WTC11 (cell line): ENCODE results near the gene P3H2. TPM values are rescaled to one million over a fixed set of nuclear protein-coding genes. Genes with fewer than 3 reads are reported as not detected.
A peak's percentile ranks its signal among the peaks of the same experiment; 100 is the strongest.

Source experiments
- ATAC-seq: fragments of 200-7000 bp; cut with Tn5 transposase; 2 replicates; pipeline ENCODE4 v1.10.0; 2021; ENCODE audit warnings: mild to moderate bottlenecking, moderate library complexity
- CTCF ChIA-PET: fragments of 300-600 bp; sonication (Branson Sonifier 250); formaldehyde crosslinking; loops from one replicate; lab custom pipeline; 2021; ENCODE audit warnings: antibody characterized with exemption; lab: Charles Lee
- POLR2A ChIA-PET: fragments of 350-600 bp; sonication (Branson Sonifier 250); formaldehyde crosslinking; loops from one replicate; lab custom pipeline; 2021; ENCODE audit warnings: antibody characterized with exemption; lab: Charles Lee
- DNase-seq: peaks from one replicate; pipeline ENCODE4 v3.0.0; 2021; ENCODE audit warnings: low spot score
- H3K27ac Mint-ChIP-seq: 2 replicates; pipeline ENCODE4 v1.8.0; 2021; ENCODE audit warnings: mixed read lengths
- H3K27me3 Mint-ChIP-seq: 2 replicates; pipeline ENCODE4 v1.8.0; 2021; ENCODE audit warnings: low read depth, mild to moderate bottlenecking, moderate library complexity, mixed read lengths
- H3K36me3 Mint-ChIP-seq: 2 replicates; pipeline ENCODE4 v1.8.0; 2021; ENCODE audit warnings: mixed read lengths
- H3K4me1 Mint-ChIP-seq: 2 replicates; pipeline ENCODE4 v1.8.0; 2022; ENCODE audit warnings: mixed read lengths
- H3K4me3 Mint-ChIP-seq: 2 replicates; pipeline ENCODE4 v1.8.0; 2021; ENCODE audit warnings: mild to moderate bottlenecking, moderate library complexity, mixed read lengths
- H3K9me3 Mint-ChIP-seq: 2 replicates; pipeline ENCODE4 v1.8.0; 2021; ENCODE audit warnings: mixed read lengths
- ATF1 ChIP-seq: sonication (generic); formaldehyde crosslinking; IDR thresholded peaks from 2 replicates; pipeline ENCODE4 v1.8.1; 2023; ENCODE audit warnings: mild to moderate bottlenecking, moderate library complexity, missing genetic modification reagents
- CREB1 ChIP-seq: sonication (generic); formaldehyde crosslinking; IDR thresholded peaks from 2 replicates; pipeline ENCODE4 v1.8.0; 2023; ENCODE audit warnings: mild to moderate bottlenecking, missing genetic modification reagents
- ELF4 ChIP-seq: sonication (generic); formaldehyde crosslinking; IDR thresholded peaks from 2 replicates; pipeline ENCODE4 v1.8.1; 2022; ENCODE audit warnings: low read depth, mild to moderate bottlenecking, moderate library complexity, missing genetic modification reagents
- ETV6 ChIP-seq: sonication (generic); formaldehyde crosslinking; IDR thresholded peaks from 2 replicates; pipeline ENCODE4 v1.8.1; 2022; ENCODE audit warnings: mild to moderate bottlenecking, missing genetic modification reagents
- GRHL2 ChIP-seq: fragments of 250-450 bp; sonication (Bioruptor Pico); IDR thresholded peaks from 2 replicates; pipeline ENCODE4 v1.8.0; 2022; ENCODE audit warnings: mild to moderate bottlenecking, moderate library complexity; ENCODE audit not compliant: insufficient replicate concordance, severe bottlenecking
- NFATC4 ChIP-seq: fragments of 250-450 bp; sonication (Bioruptor Pico); IDR thresholded peaks from 2 replicates; pipeline ENCODE4 v1.9.0; 2021; ENCODE audit warnings: mild to moderate bottlenecking
- NFYB ChIP-seq: sonication (generic); formaldehyde crosslinking; conservative IDR thresholded peaks from 2 replicates; pipeline ENCODE4 v1.8.0; 2022; ENCODE audit warnings: low read depth, missing genetic modification reagents
- PRRX2 ChIP-seq: fragments of 250-450 bp; sonication (Bioruptor Pico); IDR thresholded peaks from 2 replicates; pipeline ENCODE4 v1.8.0; 2021; ENCODE audit warnings: mild to moderate bottlenecking
- SOX15 ChIP-seq: fragments of 250-450 bp; sonication (Bioruptor Pico); IDR thresholded peaks from 2 replicates; pipeline ENCODE4 v1.9.0; 2021; ENCODE audit warnings: mild to moderate bottlenecking
- ZMAT4 ChIP-seq: fragments of 250-450 bp; sonication (Bioruptor Pico); IDR thresholded peaks from 2 replicates; pipeline ENCODE4 v1.9.0; 2021; ENCODE audit warnings: mild to moderate bottlenecking
- ZNF317 ChIP-seq: sonication (generic); formaldehyde crosslinking; IDR thresholded peaks from 2 replicates; pipeline ENCODE4 v1.8.1; 2023; ENCODE audit warnings: low read depth, mild to moderate bottlenecking, moderate library complexity, missing genetic modification reagents, borderline replicate concordance
- ZNF396 ChIP-seq: fragments of 250-450 bp; sonication (Bioruptor Pico); IDR thresholded peaks from 2 replicates; pipeline ENCODE4 v1.8.0; 2021; ENCODE audit warnings: mild to moderate bottlenecking, moderate library complexity, borderline replicate concordance
- total RNA-seq: library from RNA; stranded (reverse); gene quantifications from 3 replicates; pipeline ENCODE4 v1.2.3, GENCODE V29; 2021
- TF ChIP-seq, protein P1 (sequence below): sonication (generic); formaldehyde crosslinking; IDR thresholded peaks from 2 replicates; pipeline ENCODE4 v1.8.1; 2023; ENCODE audit warnings: mild to moderate bottlenecking, missing genetic modification reagents, moderate library complexity
- TF ChIP-seq, protein P2 (sequence below): sonication (generic); formaldehyde crosslinking; IDR thresholded peaks from 2 replicates; pipeline ENCODE4 v1.8.1; 2022; ENCODE audit warnings: missing genetic modification reagents, borderline replicate concordance

The P3H2 gene
- total RNA-seq, 1 experiment from 2014 or later: 29.4 TPM

DNA sequence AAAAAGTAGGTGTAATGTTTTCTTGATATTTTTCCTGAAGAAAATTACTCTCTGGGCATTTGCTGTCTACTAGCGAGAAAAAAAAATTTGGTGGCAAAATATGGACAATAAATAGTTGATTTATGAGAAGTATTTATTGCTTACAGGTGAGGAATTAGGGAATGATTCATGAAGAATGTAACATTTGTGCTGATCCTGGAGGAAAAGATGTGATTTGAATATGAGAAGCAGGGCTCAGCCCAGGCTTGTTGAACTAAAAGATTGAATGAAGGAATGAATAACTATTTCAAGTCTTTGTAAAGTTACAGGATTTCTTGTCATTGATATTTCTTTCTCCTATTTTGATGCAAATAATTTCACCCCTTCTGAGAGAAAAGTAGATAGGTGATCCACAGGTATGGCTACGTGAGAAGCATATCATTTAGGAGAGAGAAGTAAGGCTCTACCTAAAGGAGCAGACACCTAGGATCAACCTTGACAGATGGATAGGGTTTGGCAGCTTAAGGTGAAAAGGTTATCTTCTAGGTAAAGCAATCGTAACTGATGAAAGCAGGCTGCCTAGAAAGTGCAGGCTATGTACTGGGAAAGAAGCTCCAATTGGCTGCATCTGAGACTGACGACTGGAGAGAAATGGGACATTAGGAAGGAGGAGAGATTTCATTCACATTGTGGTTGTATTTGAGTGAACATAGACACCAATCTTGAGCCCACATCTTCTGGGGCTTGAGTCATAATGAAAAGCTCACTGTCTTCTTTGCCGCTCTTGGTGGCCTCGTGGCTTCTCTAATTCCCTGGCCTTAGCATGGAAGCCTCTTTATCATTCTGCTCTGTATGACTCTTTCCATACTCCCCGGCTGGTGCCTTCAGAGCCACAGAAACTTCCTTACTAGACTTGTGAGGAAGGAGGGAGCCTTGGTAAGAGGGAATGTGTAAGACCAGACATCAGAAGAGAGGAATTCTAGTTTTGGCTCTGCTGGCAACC, 106.5 kb downstream of the P3H2 start (continued):
- TF ChIP-seq GRHL2 (CRISPR knock-in tag): no peak

- H3K4me3 Mint-ChIP-seq: no peak overlapping the region
- TF ChIP-seq SOX15 (CRISPR knock-in tag) (no peak), NFYB (CRISPR knock-in tag) (no peak), CREB1 (CRISPR knock-in tag) (no peak), ZNF396 (CRISPR knock-in tag) (no peak), NFATC4 (CRISPR knock-in tag) (no peak), ZMAT4 (CRISPR knock-in tag) (no peak)
- TF ChIP-seq, all 79 proteins: peak for 0
- H3K4me1 Mint-ChIP-seq: peaks cover 78% of the 10 kb centered on the region
- peak overlapping the region; percentile 79 for H3K27ac Mint-ChIP-seq
- H3K36me3 Mint-ChIP-seq: no peaks in the 10 kb centered on the region
- no peak for ATAC-seq
- ChIA-PET POLR2A (interaction anchor here (0.7 kb wide), 1 partner anchor 16 kb away, joined by 3 read pairs; no protein-coding TSS in a partner anchor), CTCF (interaction anchor here (1.0 to 2.0 kb wide), 5 partner anchors 29 to 740 kb away, joined by 3 to 12 read pairs (median 3); partner anchors contain the start of gene CLDN1)
- no peak for DNase-seq
- no peaks in the 10 kb centered on the region for H3K27me3 Mint-ChIP-seq
- no peaks in the 10 kb centered on the region for H3K9me3 Mint-ChIP-seq
These were observed 107.9 kb downstream of the P3H2 start for GRCh38 chr3:190012784-190013183.

DNA sequence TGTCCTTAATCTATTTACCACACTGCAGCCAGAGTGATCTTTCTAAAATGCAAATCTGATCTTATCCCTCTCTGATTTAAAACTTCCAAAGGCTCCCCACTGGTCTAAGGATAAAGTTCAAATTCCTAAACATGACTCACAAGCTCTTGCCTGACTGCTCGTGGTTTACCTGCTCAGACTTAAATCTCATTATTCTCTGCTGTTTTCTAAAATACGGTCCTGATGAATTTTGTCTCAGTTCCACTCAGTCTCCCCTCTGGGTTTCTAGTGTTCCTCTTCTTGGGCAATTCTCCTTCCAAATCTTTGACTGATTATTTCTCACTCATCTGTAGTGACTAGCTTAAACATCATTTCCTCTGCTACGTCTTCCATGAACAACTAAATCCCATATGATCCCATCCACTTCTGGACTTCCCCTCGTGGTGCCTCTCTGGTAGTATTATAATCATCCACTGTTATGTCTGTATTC, 108.3 kb downstream of the P3H2 start:
- no peaks in the 10 kb centered on the region for H3K27me3 Mint-ChIP-seq
- peak overlapping the region; percentile 0; the same call in 1 of the 2 replicates for H3K4me3 Mint-ChIP-seq
- DNase-seq (no peak), ATAC-seq (peak; percentile 59)
- CTCF ChIA-PET: interaction anchor here (1.0 to 2.0 kb wide), 4 partner anchors 28 to 51 kb away, joined by 3 to 12 read pairs (median 3); no protein-coding TSS in a partner anchor
- H3K9me3 Mint-ChIP-seq: no peaks in the 10 kb centered on the region
- peaks cover 74% of the 10 kb centered on the region for H3K4me1 Mint-ChIP-seq
- H3K27ac Mint-ChIP-seq: peak overlapping the region; percentile 79
- no peaks in the 10 kb centered on the region for H3K36me3 Mint-ChIP-seq
- TF ChIP-seq, protein P1, sequence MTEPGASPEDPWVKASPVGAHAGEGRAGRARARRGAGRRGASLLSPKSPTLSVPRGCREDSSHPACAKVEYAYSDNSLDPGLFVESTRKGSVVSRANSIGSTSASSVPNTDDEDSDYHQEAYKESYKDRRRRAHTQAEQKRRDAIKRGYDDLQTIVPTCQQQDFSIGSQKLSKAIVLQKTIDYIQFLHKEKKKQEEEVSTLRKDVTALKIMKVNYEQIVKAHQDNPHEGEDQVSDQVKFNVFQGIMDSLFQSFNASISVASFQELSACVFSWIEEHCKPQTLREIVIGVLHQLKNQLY: no peak
- TF ChIP-seq ELF4 (CRISPR knock-in tag) (no peak), ATF1 (CRISPR knock-in tag) (no peak), PRRX2 (CRISPR knock-in tag) (no peak), ETV6 (CRISPR knock-in tag) (no peak)
- TF ChIP-seq, all 79 proteins: peak for 0
- POLR2A ChIA-PET: no interaction called here

DNA sequence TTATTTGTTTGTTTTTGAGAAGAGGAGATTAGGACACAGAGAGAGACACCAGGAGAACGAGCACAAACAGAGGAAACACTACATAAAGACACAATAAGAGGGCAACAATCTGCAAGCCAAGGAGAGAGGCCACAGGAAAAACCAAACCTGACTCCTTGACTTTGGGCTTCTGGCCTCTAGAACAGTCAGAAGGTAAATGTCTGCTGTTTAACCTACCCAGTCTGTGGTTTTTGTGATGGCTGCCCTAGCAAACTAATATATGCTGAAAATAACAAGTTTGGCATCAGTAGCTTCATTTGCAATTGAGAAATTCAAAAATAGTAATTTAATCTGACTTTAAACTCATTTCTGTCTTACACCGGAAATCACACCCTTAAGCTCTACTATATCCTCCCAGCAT, 110.2 kb downstream of the P3H2 start:
- H3K36me3 Mint-ChIP-seq: no peaks in the 10 kb centered on the region
- POLR2A ChIA-PET: no interaction called here
- TF ChIP-seq, protein P2, sequence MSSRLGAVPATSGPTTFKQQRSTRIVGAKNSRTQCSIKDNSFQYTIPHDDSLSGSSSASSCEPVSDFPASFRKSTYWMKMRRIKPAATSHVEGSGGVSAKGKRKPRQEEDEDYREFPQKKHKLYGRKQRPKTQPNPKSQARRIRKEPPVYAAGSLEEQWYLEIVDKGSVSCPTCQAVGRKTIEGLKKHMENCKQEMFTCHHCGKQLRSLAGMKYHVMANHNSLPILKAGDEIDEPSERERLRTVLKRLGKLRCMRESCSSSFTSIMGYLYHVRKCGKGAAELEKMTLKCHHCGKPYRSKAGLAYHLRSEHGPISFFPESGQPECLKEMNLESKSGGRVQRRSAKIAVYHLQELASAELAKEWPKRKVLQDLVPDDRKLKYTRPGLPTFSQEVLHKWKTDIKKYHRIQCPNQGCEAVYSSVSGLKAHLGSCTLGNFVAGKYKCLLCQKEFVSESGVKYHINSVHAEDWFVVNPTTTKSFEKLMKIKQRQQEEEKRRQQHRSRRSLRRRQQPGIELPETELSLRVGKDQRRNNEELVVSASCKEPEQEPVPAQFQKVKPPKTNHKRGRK (CRISPR knock-in tag): no peak
- peak; percentile 73 for TF ChIP-seq ZNF317 (CRISPR knock-in tag)
- TF ChIP-seq, all 79 proteins: peak for 1
- no peak for ATAC-seq
- Mint-ChIP-seq H3K4me1 (peaks cover 77% of the 10 kb centered on the region), H3K4me3 (no peak overlapping the region), H3K9me3 (no peaks in the 10 kb centered on the region), H3K27me3 (no peaks in the 10 kb centered on the region), H3K27ac (peak overlapping the region; percentile 55)
- no peak for DNase-seq
- CTCF ChIA-PET: interaction anchor here (1.0 to 1.1 kb wide), 2 partner anchors 23 to 111 kb away, joined by 3 read pairs; partner anchors contain the start of gene P3H2
